WTC11 (cell line): ENCODE results near the gene KRT4.

ENCODE experiments used
- CBFB ChIP-seq: sonication (generic); formaldehyde crosslinking; IDR thresholded peaks from 2 replicates; pipeline ENCODE4 v1.8.1; 2022; ENCODE audit warnings: mild to moderate bottlenecking, low read depth, missing genetic modification reagents
- CDX4 ChIP-seq: fragments of 250-450 bp; sonication (Bioruptor Pico); IDR thresholded peaks from 2 replicates; pipeline ENCODE4 v1.9.0; 2021; ENCODE audit warnings: moderate library complexity, mild to moderate bottlenecking, inconsistent platforms, borderline replicate concordance
- CREB1 ChIP-seq: sonication (generic); formaldehyde crosslinking; IDR thresholded peaks from 2 replicates; pipeline ENCODE4 v1.8.0; 2023; ENCODE audit warnings: mild to moderate bottlenecking, missing genetic modification reagents
- CTCF ChIP-seq: fragments of 200-600 bp; IDR thresholded peaks from 2 replicates; pipeline ENCODE4 v1.8.0; 2022; ENCODE audit warnings: antibody characterized with exemption
- FOXP4 ChIP-seq: sonication (generic); formaldehyde crosslinking; IDR thresholded peaks from 2 replicates; pipeline ENCODE4 v1.8.0; 2022; ENCODE audit warnings: mild to moderate bottlenecking, missing genetic modification reagents
- MAX ChIP-seq: sonication (generic); formaldehyde crosslinking; IDR thresholded peaks from 2 replicates; pipeline ENCODE4 v1.8.0; 2022; ENCODE audit warnings: mild to moderate bottlenecking, missing genetic modification reagents
- MXD4 ChIP-seq: fragments of 250-450 bp; sonication (Bioruptor Pico); IDR thresholded peaks from 2 replicates; pipeline ENCODE4 v1.8.0; 2021; ENCODE audit warnings: mild to moderate bottlenecking, moderate library complexity, borderline replicate concordance
- RELA ChIP-seq: sonication (generic); formaldehyde crosslinking; IDR thresholded peaks from 2 replicates; pipeline ENCODE4 v1.8.1; 2022; ENCODE audit warnings: missing genetic modification reagents, mild to moderate bottlenecking, borderline replicate concordance
- ZNF121 ChIP-seq: sonication (generic); formaldehyde crosslinking; IDR thresholded peaks from 2 replicates; pipeline ENCODE4 v1.8.0; 2023; ENCODE audit warnings: missing genetic modification reagents
- TF ChIP-seq, protein P1 (sequence below): sonication (generic); formaldehyde crosslinking; IDR thresholded peaks from 2 replicates; pipeline ENCODE4 v1.8.1; 2022; ENCODE audit warnings: mild to moderate bottlenecking, moderate library complexity, missing genetic modification reagents
- TF ChIP-seq, protein P2 (sequence below): sonication (generic); formaldehyde crosslinking; IDR thresholded peaks from 2 replicates; pipeline ENCODE4 v1.8.1; 2023; ENCODE audit warnings: mild to moderate bottlenecking, missing genetic modification reagents, borderline replicate concordance
- TF ChIP-seq, protein P3 (sequence below): sonication (generic); formaldehyde crosslinking; conservative IDR thresholded peaks from 2 replicates; pipeline ENCODE4 v1.8.1; 2022; ENCODE audit warnings: mild to moderate bottlenecking, missing genetic modification reagents

DNA sequence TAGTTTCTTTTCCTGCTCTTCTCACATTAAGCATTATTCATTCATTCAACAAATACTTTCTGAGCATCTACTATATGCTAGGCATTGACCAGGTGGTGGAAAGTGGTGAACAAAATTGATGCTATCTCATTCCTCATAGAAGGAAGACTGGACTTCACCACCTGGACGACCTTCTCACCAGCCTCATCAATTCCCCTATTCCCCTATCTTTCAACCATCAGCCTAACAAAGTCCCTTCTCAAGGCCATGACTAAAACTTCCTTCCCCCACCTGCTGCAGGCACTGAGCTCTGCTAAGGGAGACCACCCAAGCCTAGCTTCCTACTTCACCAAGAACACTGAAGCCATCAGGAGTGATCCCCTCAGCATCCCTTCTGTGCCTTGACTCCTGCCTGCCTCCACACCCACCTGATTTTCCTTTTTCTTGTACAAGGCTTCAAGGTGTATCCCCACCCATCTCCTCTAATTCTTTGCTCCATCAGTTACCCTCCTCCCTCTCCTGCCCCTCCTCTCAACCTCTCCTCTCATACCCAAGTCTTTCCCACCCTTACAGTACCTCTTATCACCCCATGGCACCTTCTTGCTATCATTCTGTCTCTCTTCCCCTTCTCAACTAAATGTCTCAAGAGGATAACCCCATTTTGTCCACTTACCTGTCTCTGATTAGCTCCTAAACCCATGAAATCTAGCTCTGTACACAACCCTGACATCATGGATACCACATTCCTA is 56.3 kb downstream of the KRT4 start:
- TF ChIP-seq, protein P1, sequence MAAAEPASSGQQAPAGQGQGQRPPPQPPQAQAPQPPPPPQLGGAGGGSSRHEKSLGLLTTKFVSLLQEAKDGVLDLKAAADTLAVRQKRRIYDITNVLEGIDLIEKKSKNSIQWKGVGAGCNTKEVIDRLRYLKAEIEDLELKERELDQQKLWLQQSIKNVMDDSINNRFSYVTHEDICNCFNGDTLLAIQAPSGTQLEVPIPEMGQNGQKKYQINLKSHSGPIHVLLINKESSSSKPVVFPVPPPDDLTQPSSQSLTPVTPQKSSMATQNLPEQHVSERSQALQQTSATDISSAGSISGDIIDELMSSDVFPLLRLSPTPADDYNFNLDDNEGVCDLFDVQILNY (CRISPR knock-in tag): no peak
- TF ChIP-seq CDX4 (CRISPR knock-in tag) (no peak), CTCF (no peak), CBFB (CRISPR knock-in tag) (no peak), CREB1 (no peak), MAX (CRISPR knock-in tag) (no peak), RELA (no peak), ZNF121 (CRISPR knock-in tag) (no peak), MXD4 (CRISPR knock-in tag) (no peak), FOXP4 (CRISPR knock-in tag) (no peak)
- TF ChIP-seq, protein P2, sequence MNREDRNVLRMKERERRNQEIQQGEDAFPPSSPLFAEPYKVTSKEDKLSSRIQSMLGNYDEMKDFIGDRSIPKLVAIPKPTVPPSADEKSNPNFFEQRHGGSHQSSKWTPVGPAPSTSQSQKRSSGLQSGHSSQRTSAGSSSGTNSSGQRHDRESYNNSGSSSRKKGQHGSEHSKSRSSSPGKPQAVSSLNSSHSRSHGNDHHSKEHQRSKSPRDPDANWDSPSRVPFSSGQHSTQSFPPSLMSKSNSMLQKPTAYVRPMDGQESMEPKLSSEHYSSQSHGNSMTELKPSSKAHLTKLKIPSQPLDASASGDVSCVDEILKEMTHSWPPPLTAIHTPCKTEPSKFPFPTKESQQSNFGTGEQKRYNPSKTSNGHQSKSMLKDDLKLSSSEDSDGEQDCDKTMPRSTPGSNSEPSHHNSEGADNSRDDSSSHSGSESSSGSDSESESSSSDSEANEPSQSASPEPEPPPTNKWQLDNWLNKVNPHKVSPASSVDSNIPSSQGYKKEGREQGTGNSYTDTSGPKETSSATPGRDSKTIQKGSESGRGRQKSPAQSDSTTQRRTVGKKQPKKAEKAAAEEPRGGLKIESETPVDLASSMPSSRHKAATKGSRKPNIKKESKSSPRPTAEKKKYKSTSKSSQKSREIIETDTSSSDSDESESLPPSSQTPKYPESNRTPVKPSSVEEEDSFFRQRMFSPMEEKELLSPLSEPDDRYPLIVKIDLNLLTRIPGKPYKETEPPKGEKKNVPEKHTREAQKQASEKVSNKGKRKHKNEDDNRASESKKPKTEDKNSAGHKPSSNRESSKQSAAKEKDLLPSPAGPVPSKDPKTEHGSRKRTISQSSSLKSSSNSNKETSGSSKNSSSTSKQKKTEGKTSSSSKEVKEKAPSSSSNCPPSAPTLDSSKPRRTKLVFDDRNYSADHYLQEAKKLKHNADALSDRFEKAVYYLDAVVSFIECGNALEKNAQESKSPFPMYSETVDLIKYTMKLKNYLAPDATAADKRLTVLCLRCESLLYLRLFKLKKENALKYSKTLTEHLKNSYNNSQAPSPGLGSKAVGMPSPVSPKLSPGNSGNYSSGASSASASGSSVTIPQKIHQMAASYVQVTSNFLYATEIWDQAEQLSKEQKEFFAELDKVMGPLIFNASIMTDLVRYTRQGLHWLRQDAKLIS (CRISPR knock-in tag): no peak
- TF ChIP-seq, protein P3, sequence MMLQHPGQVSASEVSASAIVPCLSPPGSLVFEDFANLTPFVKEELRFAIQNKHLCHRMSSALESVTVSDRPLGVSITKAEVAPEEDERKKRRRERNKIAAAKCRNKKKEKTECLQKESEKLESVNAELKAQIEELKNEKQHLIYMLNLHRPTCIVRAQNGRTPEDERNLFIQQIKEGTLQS (CRISPR knock-in tag): no peak
